ENCODE measurements around the gene GRIP1.

The GRIP1 gene

GRCh38 chr12:66620026-66620425, 58.9 kb downstream of the GRIP1 start:
- Histone ChIP-seq H3K27ac (ENCODE audit: low read depth, low read length) (peak overlapping the region; percentile 100), H4K20me1 (ENCODE audit: control insufficient read depth, insufficient read depth, low read depth, low read length) (no peaks in the 10 kb centered on the region), H3F3A (ENCODE audit: control insufficient read depth, insufficient read depth) (peaks cover 58% of the 10 kb centered on the region), H3K4me1 (ENCODE audit: control insufficient read depth, low read length) (peaks cover 100% of the 10 kb centered on the region), H3K4me3 (ENCODE audit: low read length) (peak overlapping the region; percentile 62), H3K79me2 (ENCODE audit: control insufficient read depth, low read length) (no peaks in the 10 kb centered on the region), H3K4me2 (ENCODE audit: low read length) (peak overlapping the region; percentile 92), H3K9me3 (ENCODE audit: control insufficient read depth, insufficient read depth, low read length) (no peaks in the 10 kb centered on the region), H3K27me3 (ENCODE audit: control insufficient read depth, low read length) (no peaks in the 10 kb centered on the region), H3K36me3 (ENCODE audit: control insufficient read depth, low read length) (peaks cover 5% of the 10 kb centered on the region; the same call in 1 of the 2 replicates), H3K9me2 (replicated peaks; ENCODE audit: control insufficient read depth, low read length) (no peaks in the 10 kb centered on the region)
- TF ChIP-seq CTCF (IDR thresholded peaks at IDR 0.05; ENCODE audit: low read depth, low read length, poor library complexity, severe bottlenecking) (no peak), EZH2phosphoT487 (IDR thresholded peaks at IDR 0.05; ENCODE audit: borderline replicate concordance, low read length) (no peak)

DNA sequence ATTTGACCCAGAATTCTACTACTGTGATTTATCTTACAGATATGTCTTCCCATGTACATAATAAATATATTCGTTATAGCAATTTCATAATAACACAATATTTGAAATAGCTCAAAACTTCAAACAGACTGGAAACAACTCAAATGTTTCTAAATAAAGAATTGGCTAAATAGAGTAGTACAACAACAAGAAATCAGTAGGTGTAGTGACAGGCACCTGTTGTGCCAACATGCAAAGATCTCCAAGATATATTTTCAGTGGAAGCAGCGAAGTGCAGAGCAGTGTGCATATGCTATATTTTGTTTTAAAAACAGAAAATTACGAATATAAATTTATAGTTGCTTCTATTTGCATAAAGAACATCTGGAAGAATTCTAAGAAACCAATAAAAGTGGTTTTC, 60.9 kb downstream of the GRIP1 start:
- Histone ChIP-seq H3K9me3 (ENCODE audit: control insufficient read depth, insufficient read depth, low read length) (no peaks in the 10 kb centered on the region), H3K36me3 (ENCODE audit: control insufficient read depth, low read length) (peaks cover 3% of the 10 kb centered on the region; the same call in 1 of the 2 replicates), H4K20me1 (ENCODE audit: control insufficient read depth, insufficient read depth, low read depth, low read length) (no peaks in the 10 kb centered on the region), H3K4me1 (ENCODE audit: control insufficient read depth, low read length) (peaks cover 100% of the 10 kb centered on the region), H3K4me3 (ENCODE audit: low read length) (peak overlapping the region; percentile 62), H3K27ac (ENCODE audit: low read depth, low read length) (peak overlapping the region; percentile 100), H3K27me3 (ENCODE audit: control insufficient read depth, low read length) (no peaks in the 10 kb centered on the region), H3K79me2 (ENCODE audit: control insufficient read depth, low read length) (peaks cover 16% of the 10 kb centered on the region), H3K4me2 (ENCODE audit: low read length) (peak overlapping the region; percentile 92), H3K9me2 (replicated peaks; ENCODE audit: control insufficient read depth, low read length) (no peaks in the 10 kb centered on the region), H3F3A (ENCODE audit: control insufficient read depth, insufficient read depth) (peaks cover 51% of the 10 kb centered on the region)
- TF ChIP-seq EZH2phosphoT487 (IDR thresholded peaks at IDR 0.05; ENCODE audit: borderline replicate concordance, low read length): no peak
- TF ChIP-seq CTCF (IDR thresholded peaks at IDR 0.05; ENCODE audit: low read depth, low read length, poor library complexity, severe bottlenecking): no peak

- Histone ChIP-seq H3F3A (ENCODE audit: control insufficient read depth, insufficient read depth) (peaks cover 21% of the 10 kb centered on the region), H3K4me1 (ENCODE audit: control insufficient read depth, low read length) (peaks cover 93% of the 10 kb centered on the region)
These were observed 66.6 kb downstream of the GRIP1 start for GRCh38 chr12:66612090-66612775.

More at GRCh38 chr12:66612090-66612775, 66.6 kb downstream of the GRIP1 start:
- Histone ChIP-seq H3K27me3 (ENCODE audit: control insufficient read depth, low read length) (no peaks in the 10 kb centered on the region), H3K9me2 (replicated peaks; ENCODE audit: control insufficient read depth, low read length) (no peaks in the 10 kb centered on the region), H4K20me1 (ENCODE audit: control insufficient read depth, insufficient read depth, low read depth, low read length) (no peaks in the 10 kb centered on the region), H3K4me3 (ENCODE audit: low read length) (peak overlapping the region; percentile 30; the same call in 1 of the 2 replicates), H3K27ac (ENCODE audit: low read depth, low read length) (peak overlapping the region; percentile 100), H3K4me2 (ENCODE audit: low read length) (peak overlapping the region; percentile 92), H3K79me2 (ENCODE audit: control insufficient read depth, low read length) (peaks cover 16% of the 10 kb centered on the region), H3K36me3 (ENCODE audit: control insufficient read depth, low read length) (0 out of 2 replicates have a peak, but pooled peaks cover under 1% of the 10 kb centered on the region), H3K9me3 (ENCODE audit: control insufficient read depth, insufficient read depth, low read length) (no peaks in the 10 kb centered on the region)
- TF ChIP-seq EZH2phosphoT487 (IDR thresholded peaks at IDR 0.05; ENCODE audit: borderline replicate concordance, low read length): no peak
- TF ChIP-seq CTCF (IDR thresholded peaks at IDR 0.05; ENCODE audit: low read depth, low read length, poor library complexity, severe bottlenecking): no peak
